ENCODE measurements around the gene NDRG3. TPM values are rescaled to one million over a fixed set of nuclear protein-coding genes. Genes with fewer than 3 reads are reported as not detected.

NDRG3 gene
- polyA plus RNA-seq, 1 of the 3 experiments (the other 2 are of a cell fraction) = 20.5 TPM

- TF ChIP-seq EZH2phosphoT487 (IDR thresholded peaks at IDR 0.05; ENCODE audit: borderline replicate concordance, low read depth) (no peak), SMC3 (IDR thresholded peaks at IDR 0.05; ENCODE audit: low read depth, low read length) (peak; percentile 25; the same call in 1 of the 2 replicates), RFX5 (IDR thresholded peaks at IDR 0.05; ENCODE audit: low read length) (no peak)
These were observed 28.2 kb downstream of the NDRG3 start (continued) for GRCh38 chr20:36717657-36718056.

- H3K4me3 ChIP-seq (ENCODE audit: low read depth in 2 of 2, low read length in 1 of 2) = no peak overlapping the region
- no peak for TF ChIP-seq GATA2 (CRISPR knock-in tag; IDR thresholded peaks at IDR 0.05)
- TF ChIP-seq ELF1 (IDR thresholded peaks at IDR 0.05) = no peak
- TF ChIP-seq EP300 (IDR thresholded peaks at IDR 0.05; ENCODE audit: borderline replicate concordance in 1 of 2, low read depth in 1 of 2, low read length in 1 of 2) = no peak
- POLR2A ChIA-PET = interaction anchor here (0.8 kb wide), 1 partner anchor 24 kb away, joined by 3 read pairs; no protein-coding TSS in a partner anchor
- H3K9me2 ChIP-seq = no peaks in the 10 kb centered on the region
- WGBS (ENCODE audit: low lambda C conversion rate) = 90% methylated on average over 3 of the region's 3 CpGs
- no peaks in the 10 kb centered on the region for H4K20me1 ChIP-seq (ENCODE audit: insufficient read depth)
- H3K9me3 ChIP-seq = no peaks in the 10 kb centered on the region
- peaks cover 0 to 8% of the 10 kb centered on the region in 2 experiments for H3K36me3 ChIP-seq (replicated peaks in 1 of 2; ENCODE audit: control insufficient read depth in 1 of 2, insufficient read depth in 2 of 2, low read length in 1 of 2)
- no peaks in the 10 kb centered on the region for H3K4me1 ChIP-seq (ENCODE audit: control insufficient read depth in 1 of 2, insufficient read depth in 2 of 2, low read depth in 1 of 2, low read length in 1 of 2)
- H3K79me2 ChIP-seq (ENCODE audit: insufficient read depth) = no peaks in the 10 kb centered on the region
- H3K9ac ChIP-seq = no peak overlapping the region
- H3K27me3 ChIP-seq (ENCODE audit: insufficient read depth) = no peaks in the 10 kb centered on the region
- H3F3A ChIP-seq (replicated peaks; ENCODE audit: insufficient read depth) = no peaks in the 10 kb centered on the region
- H3K4me2 ChIP-seq = no peak overlapping the region
- CTCF ChIA-PET = interaction anchor here (0.6 to 3.5 kb wide), 6 partner anchors 12 to 38 kb away, joined by 3 to 16 read pairs (median 4); no protein-coding TSS in a partner anchor
- H3K27ac ChIP-seq (ENCODE audit: low read depth in 2 of 2, low read length in 1 of 2) = no peak overlapping the region
- DNase-seq = no peak
- H2AFZ ChIP-seq (ENCODE audit: low read depth) = no peak overlapping the region
These were observed 28.9 kb downstream of the NDRG3 start for GRCh38 chr20:36717021-36717420.

GRCh38 chr20:36712775-36713174 lies 33.1 kb downstream of the NDRG3 start:
- TF ChIP-seq RFX5 (IDR thresholded peaks at IDR 0.05; ENCODE audit: low read length) (no peak), NFIC (IDR thresholded peaks at IDR 0.05; ENCODE audit: borderline replicate concordance) (no peak), ELF1 (IDR thresholded peaks at IDR 0.05) (no peak), CHD2 (IDR thresholded peaks at IDR 0.05; ENCODE audit: low read length, partially characterized antibody) (no peak), JUND (IDR thresholded peaks at IDR 0.05) (no peak), TAF1 (IDR thresholded peaks at IDR 0.05; ENCODE audit: borderline replicate concordance, low read depth, low read length) (no peak), USF1 (IDR thresholded peaks at IDR 0.05; ENCODE audit: borderline replicate concordance, low read depth) (no peak), RXRA (IDR thresholded peaks at IDR 0.05; ENCODE audit: borderline replicate concordance, low read depth) (no peak), IRF3 (IDR thresholded peaks at IDR 0.05; ENCODE audit: low read depth, low read length) (no peak), POLR2AphosphoS5 (IDR thresholded peaks at IDR 0.05; ENCODE audit: low read depth, low read length) (no peak), CTCF (IDR thresholded peaks at IDR 0.05) (no peak), TEAD4 (IDR thresholded peaks at IDR 0.05; ENCODE audit: borderline replicate concordance, insufficient read depth) (no peak), GATA2 (CRISPR knock-in tag; IDR thresholded peaks at IDR 0.05) (no peak), SMC3 (IDR thresholded peaks at IDR 0.05; ENCODE audit: low read depth, low read length) (no peak), PBX3 (IDR thresholded peaks at IDR 0.05) (no peak), EZH2phosphoT487 (IDR thresholded peaks at IDR 0.05; ENCODE audit: borderline replicate concordance, low read depth) (no peak)
- WGBS (ENCODE audit: low lambda C conversion rate) = 89% methylated on average over 1 of the region's 1 CpG
- Histone ChIP-seq H3K27ac (ENCODE audit: low read depth in 2 of 2, low read length in 1 of 2) (no peak overlapping the region), H3K9ac (no peak overlapping the region), H2AFZ (ENCODE audit: low read depth) (no peak overlapping the region), H3K4me3 (ENCODE audit: low read depth in 2 of 2, low read length in 1 of 2) (no peak overlapping the region), H3K9me3 (no peaks in the 10 kb centered on the region), H3K4me1 (ENCODE audit: control insufficient read depth in 1 of 2, insufficient read depth in 2 of 2, low read depth in 1 of 2, low read length in 1 of 2) (no peaks in the 10 kb centered on the region), H3K79me2 (ENCODE audit: insufficient read depth) (no peaks in the 10 kb centered on the region), H3K9me2 (no peaks in the 10 kb centered on the region), H3K4me2 (no peak overlapping the region), H3F3A (replicated peaks; ENCODE audit: insufficient read depth) (no peaks in the 10 kb centered on the region), H3K36me3 (replicated peaks in 1 of 2; ENCODE audit: control insufficient read depth in 1 of 2, insufficient read depth in 2 of 2, low read length in 1 of 2) (no peaks in the 10 kb centered on the region), H4K20me1 (ENCODE audit: insufficient read depth) (no peaks in the 10 kb centered on the region), H3K27me3 (ENCODE audit: insufficient read depth) (no peaks in the 10 kb centered on the region)
- no peak for DNase-seq
- POLR2A ChIA-PET = interaction anchor here (0.6 kb wide), 1 partner anchor 62 kb away, joined by 3 read pairs; no protein-coding TSS in a partner anchor
- CTCF ChIA-PET = interaction anchor here (0.8 to 1.4 kb wide), 2 partner anchors 10 to 32 kb away, joined by 3 read pairs; no protein-coding TSS in a partner anchor
